Bronchial epithelial cell (primary cell): ENCODE data around the gene ST8SIA5. TPM values are rescaled to one million over a fixed set of nuclear protein-coding genes. Genes with fewer than 3 reads are reported as not detected.

ENCODE experiments used
- DNase-seq: peaks from one replicate; pipeline ENCODE4 v3.0.0-alpha.2; 2010; ENCODE audit warnings: low read depth
- FAIRE-seq: peaks from 2 replicates; lab custom pipeline; 2011; peaks lifted over from hg19 to GRCh38; lab: Jason Lieb, UNC
- H3K27me3 ChIP-seq: 2 replicates; pipeline ENCODE4 v1.5.1; 2011; ENCODE audit warnings: low read length; ENCODE audit not compliant: control insufficient read depth, insufficient read depth
- H3K36me3 ChIP-seq: 2 replicates; pipeline ENCODE4 v1.5.1; 2011; ENCODE audit warnings: low read length; ENCODE audit not compliant: control insufficient read depth, insufficient read depth
- H3K4me3 ChIP-seq: 2 replicates; pipeline ENCODE4 v1.5.1; 2011; ENCODE audit warnings: mild to moderate bottlenecking, low read depth, low read length, control low read depth
- CTCF ChIP-seq: IDR thresholded peaks from 2 replicates; pipeline ENCODE4 v1.5.1; 2011; ENCODE audit warnings: mild to moderate bottlenecking, moderate library complexity, low read length, control low read depth, inconsistent platforms; ENCODE audit not compliant: insufficient read depth, severe bottlenecking
- total RNA-seq: library from RNA; depleted of rRNA; stranded (reverse); fragments of >200 nt; gene quantifications from 2 replicates; pipeline ENCODE4 v1.2.1, GENCODE V29; 2014

ST8SIA5 gene
- total RNA-seq, 1 donor from 2014 or later = not detected

GRCh38 chr18:46676182-46676835 is 80.5 kb downstream of the ST8SIA5 start:
- Histone ChIP-seq H3K27me3 (no peaks in the 10 kb centered on the region), H3K36me3 (no peaks in the 10 kb centered on the region), H3K4me3 (no peak overlapping the region)
- no peak for TF ChIP-seq CTCF
- DNase-seq = no peak
- no peak for FAIRE-seq

GRCh38 chr18:46675112-46675511 is 81.7 kb downstream of the ST8SIA5 start:
- Histone ChIP-seq H3K4me3 (no peak overlapping the region), H3K27me3 (no peaks in the 10 kb centered on the region), H3K36me3 (no peaks in the 10 kb centered on the region)
- DNase-seq = no peak
- FAIRE-seq = no peak
- TF ChIP-seq CTCF = no peak

GRCh38 chr18:46672062-46672970 is 84.5 kb downstream of the ST8SIA5 start:
- Histone ChIP-seq H3K27me3 (peaks cover under 1% of the 10 kb centered on the region), H3K36me3 (no peaks in the 10 kb centered on the region), H3K4me3 (no peak overlapping the region)
- DNase-seq (no peak), FAIRE-seq (no peak)
- TF ChIP-seq CTCF = no peak

GRCh38 chr18:46668694-46669093 is 88.2 kb downstream of the ST8SIA5 start:
- no peak for FAIRE-seq
- no peak for TF ChIP-seq CTCF

GRCh38 chr18:46668135-46668534 is 88.7 kb downstream of the ST8SIA5 start:
- FAIRE-seq (no peak), DNase-seq (no peak)
- Histone ChIP-seq H3K4me3 (no peak overlapping the region), H3K36me3 (no peaks in the 10 kb centered on the region), H3K27me3 (peaks cover 3% of the 10 kb centered on the region)
- TF ChIP-seq CTCF = no peak

More at GRCh38 chr18:46668694-46669093, 88.2 kb downstream of the ST8SIA5 start:
- Histone ChIP-seq H3K27me3 (peaks cover 3% of the 10 kb centered on the region), H3K4me3 (no peak overlapping the region), H3K36me3 (no peaks in the 10 kb centered on the region)
- no peak for DNase-seq
